GM18505 (cell line): Measurements from ENCODE around the gene PRKAR2B.
"Not testable (repeated sequence)": the region's sequence is repeated elsewhere in the genome, so short reads cannot be mapped to it uniquely, and the experiment has no call there.

ENCODE experiments used
- ATAC-seq: cut with Tn5 transposase; IDR thresholded peaks from one replicate; pipeline ENCODE4 v1.9.1; 2021; ENCODE audit not compliant: unreplicated experiment
- POLR2A ChIP-seq: IDR thresholded peaks from 4 replicates; pipeline ENCODE4 v1.6.1; 2011; ENCODE audit warnings: borderline replicate concordance; ENCODE audit not compliant: insufficient read depth, insufficient read length; ENCODE audit errors: extremely low read depth

The PRKAR2B gene

GRCh38 chr7:107034553-107034952 is 10.0 kb upstream of the PRKAR2B start:
- no peak for ATAC-seq
- no peak for TF ChIP-seq POLR2A

DNA sequence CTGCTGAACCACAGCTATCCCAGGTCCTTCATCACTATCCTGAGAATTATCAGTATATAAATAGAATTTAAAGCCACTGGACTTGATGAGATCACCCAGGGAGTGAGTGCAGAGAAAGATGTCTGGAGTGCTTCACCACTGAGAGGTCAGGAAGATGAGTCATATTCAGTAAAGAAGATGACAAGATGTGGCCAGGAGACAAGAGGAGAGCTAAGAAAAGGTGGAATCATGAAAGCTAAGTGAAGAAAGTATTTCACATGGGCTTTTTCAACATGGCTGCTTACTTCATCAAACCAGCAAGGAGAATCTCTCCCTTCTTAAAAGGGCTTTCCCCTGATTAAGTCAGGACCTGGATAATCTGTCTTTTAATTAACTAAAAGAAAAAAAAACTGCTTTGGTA is 9.1 kb upstream of the PRKAR2B start:
- no peak for TF ChIP-seq POLR2A
- ATAC-seq, result no peak

- ATAC-seq, result no peak
- TF ChIP-seq POLR2A, result no peak
Observed at GRCh38 chr7:107036535-107036934, 8.0 kb upstream of the PRKAR2B start.

GRCh38 chr7:107037717-107038603 is 6.5 kb upstream of the PRKAR2B start:
- no peak for ATAC-seq
- TF ChIP-seq POLR2A, result no peak

DNA sequence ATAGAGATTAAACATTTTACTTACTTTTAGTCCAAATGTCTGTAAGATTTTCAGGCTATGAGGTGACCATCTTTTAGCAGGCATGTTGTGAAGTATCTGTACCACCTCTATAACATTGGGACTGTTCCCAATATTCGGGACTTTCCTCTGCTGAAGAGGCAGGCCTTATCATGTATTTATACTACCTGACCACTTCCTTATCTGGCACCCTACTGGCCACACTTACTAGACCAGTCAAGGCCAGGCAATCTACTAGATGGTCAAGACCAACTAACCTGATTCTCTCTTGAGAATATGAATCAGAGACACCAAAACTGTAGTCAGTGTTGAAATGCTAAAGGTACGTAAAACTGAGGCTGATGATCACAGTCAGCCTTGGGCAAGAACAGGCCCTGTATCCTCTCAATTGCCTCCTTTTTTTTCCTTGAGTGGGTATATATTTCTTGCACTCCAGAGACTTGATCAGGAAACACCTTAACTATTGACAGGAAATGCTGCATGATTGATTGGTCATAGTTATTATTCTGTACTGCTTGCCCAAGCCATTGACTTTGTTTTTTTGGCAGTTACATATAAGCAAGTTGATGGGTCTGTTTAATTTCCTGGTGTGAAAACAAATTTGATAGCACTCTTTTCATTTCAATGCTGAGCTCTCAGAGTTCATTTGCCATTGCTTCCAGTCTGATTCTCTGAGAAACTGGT is 5.2 kb upstream of the PRKAR2B start:
- no peak for TF ChIP-seq POLR2A
- no peak for ATAC-seq

DNA sequence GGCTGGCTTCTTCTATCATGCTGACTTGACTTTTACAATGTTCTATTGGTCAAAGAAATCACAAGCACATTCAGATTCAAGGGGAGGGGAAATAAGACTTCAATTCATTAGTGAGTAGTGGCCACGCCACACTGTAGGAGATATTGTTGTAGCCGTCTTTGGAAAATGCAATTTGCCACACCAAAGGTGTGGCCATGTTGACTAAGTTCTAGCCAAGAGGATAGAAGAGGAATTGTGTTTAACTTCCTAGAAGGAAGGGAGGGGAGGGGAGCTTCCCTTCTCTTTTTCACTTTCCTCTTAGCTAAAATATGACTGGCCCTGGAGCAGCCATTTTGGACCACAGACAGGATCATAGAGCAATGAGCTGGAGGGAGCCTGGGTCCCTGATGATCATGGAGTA is 3.4 kb upstream of the PRKAR2B start:
- TF ChIP-seq POLR2A, result no peak
- no peak for ATAC-seq

DNA sequence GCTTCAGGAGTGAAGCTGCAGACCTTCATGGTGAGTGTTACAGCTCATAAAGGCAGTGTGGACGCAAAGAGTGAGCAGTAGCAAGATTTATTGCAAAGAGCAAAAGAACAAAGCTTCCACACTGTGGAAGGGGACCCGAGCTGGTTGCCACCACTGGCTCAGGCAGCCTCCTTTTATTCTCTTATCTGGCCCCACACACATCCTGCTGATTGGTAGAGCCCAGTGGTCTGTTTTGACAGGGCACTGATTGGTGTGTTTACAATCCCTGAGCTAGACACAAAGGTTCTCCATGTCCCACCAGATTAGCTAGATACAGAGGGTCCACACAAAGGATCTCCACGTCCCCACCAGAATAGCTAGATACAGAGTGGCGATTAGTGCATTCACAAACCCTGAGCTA is 2.7 kb upstream of the PRKAR2B start:
- not testable (repeated sequence) for ATAC-seq

GRCh38 chr7:107042326-107042910 is 2.1 kb upstream of the PRKAR2B start:
- not testable (repeated sequence) for ATAC-seq

DNA sequence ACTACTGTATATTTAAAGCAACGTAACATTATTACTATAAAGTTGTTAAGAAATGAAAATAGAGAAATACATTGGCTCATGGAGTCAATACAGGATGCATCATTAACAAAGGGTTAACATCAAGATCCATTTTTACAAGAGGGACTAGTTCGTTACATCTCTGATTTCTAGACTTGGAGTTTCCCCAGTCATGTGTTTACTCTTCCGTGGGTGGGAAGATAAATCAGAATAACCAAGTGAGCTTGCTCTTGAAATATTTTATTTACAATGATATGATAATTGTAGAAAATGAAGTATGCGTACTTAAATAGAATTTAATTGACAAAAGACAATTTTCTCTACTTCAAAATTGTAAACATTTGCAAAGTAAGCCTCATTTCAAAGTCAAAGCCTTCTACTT is 1.0 kb upstream of the PRKAR2B start:
- TF ChIP-seq POLR2A, result no peak
- ATAC-seq, result no peak

DNA sequence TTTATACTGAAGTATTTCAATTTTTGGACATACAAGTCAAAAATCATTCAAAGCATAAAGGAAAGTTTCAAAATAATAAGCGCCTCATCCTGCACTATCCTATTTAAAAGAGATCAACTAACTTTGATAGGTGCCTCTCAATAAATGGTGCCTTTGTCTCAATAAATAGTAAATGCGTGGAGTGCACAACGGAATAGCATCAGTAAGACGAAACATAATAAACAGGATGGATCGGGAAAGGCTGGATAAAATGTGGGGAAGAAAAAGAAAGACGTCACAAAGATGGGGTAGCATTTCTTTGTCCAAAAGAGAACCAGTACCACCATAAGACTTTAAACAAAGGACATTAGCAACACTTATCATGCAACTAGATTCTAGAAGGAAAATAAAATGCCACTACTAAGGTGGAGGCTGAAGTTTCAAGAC is 571 bp upstream of the PRKAR2B start:
- ATAC-seq, result no peak
- no peak for TF ChIP-seq POLR2A

GRCh38 chr7:107045195-107045960 is 873 bp downstream of the PRKAR2B start:
- no peak for ATAC-seq

GRCh38 chr7:107045980-107046379 is 1.5 kb downstream of the PRKAR2B start:
- TF ChIP-seq POLR2A, result no peak
- ATAC-seq, result no peak

More at GRCh38 chr7:107045195-107045960, 873 bp downstream of the PRKAR2B start:
- TF ChIP-seq POLR2A, result no peak
